NCI-H1105 treated with DMSO at 0.1 percent for 48 hours (cell line): ENCODE measurements around the gene PARP1.
"Not testable (repeated sequence)": the region's sequence is repeated elsewhere in the genome, so short reads cannot be mapped to it uniquely, and the experiment has no call there.

Source experiments
- DNase-seq: peaks from one replicate; lab custom pipeline; 2025; lab: John Stamatoyannopoulos, UW

PARP1 gene

GRCh38 chr1:226407497-226408284 lies at the start of gene PARP1:
Gene PARP1, minus strand, starts transcription at chr1:226408093. Its CDS starts 164 bp downstream, at chr1:226407929.
- DNase-seq = peak; percentile 63

- DNase-seq = no peak
Measured at GRCh38 chr1:226457307-226457712, 49.4 kb upstream of the PARP1 start.

- DNase-seq = no peak
Measured at GRCh38 chr1:226455843-226456242, 48.0 kb upstream of the PARP1 start.

GRCh38 chr1:226454349-226454748 lies 46.5 kb upstream of the PARP1 start:
- DNase-seq = no peak

GRCh38 chr1:226453015-226453704 lies 45.3 kb upstream of the PARP1 start:
- DNase-seq = no peak

GRCh38 chr1:226450688-226451087 lies 42.8 kb upstream of the PARP1 start:
- no peak for DNase-seq

- DNase-seq = no peak
Measured at GRCh38 chr1:226449823-226450222, 41.9 kb upstream of the PARP1 start.

GRCh38 chr1:226447932-226448665 lies 40.2 kb upstream of the PARP1 start:
- DNase-seq = no peak

- DNase-seq = no peak
Measured at GRCh38 chr1:226446094-226446493, 38.2 kb upstream of the PARP1 start.

- no peak for DNase-seq
Measured at GRCh38 chr1:226444901-226445300, 37.0 kb upstream of the PARP1 start.

- DNase-seq = no peak
Measured at GRCh38 chr1:226443439-226443838, 35.5 kb upstream of the PARP1 start.

GRCh38 chr1:226443033-226443432 lies 35.1 kb upstream of the PARP1 start:
- no peak for DNase-seq

- no peak for DNase-seq
Measured at GRCh38 chr1:226441629-226442028, 33.7 kb upstream of the PARP1 start.

GRCh38 chr1:226440512-226440911 lies 32.6 kb upstream of the PARP1 start:
- no peak for DNase-seq

GRCh38 chr1:226438007-226438406 lies 30.1 kb upstream of the PARP1 start:
- DNase-seq = peak; percentile 7

- DNase-seq = peak; percentile 82
Measured at GRCh38 chr1:226436855-226437491, 29.1 kb upstream of the PARP1 start.

GRCh38 chr1:226436472-226436854 lies 28.6 kb upstream of the PARP1 start:
- DNase-seq = no peak

- no peak for DNase-seq
Measured at GRCh38 chr1:226433341-226433720, 25.4 kb upstream of the PARP1 start.

- no peak for DNase-seq
Measured at GRCh38 chr1:226432586-226433340, 24.9 kb upstream of the PARP1 start.

GRCh38 chr1:226431898-226432297 lies 24.0 kb upstream of the PARP1 start:
- not testable (repeated sequence) for DNase-seq

GRCh38 chr1:226429858-226430715 lies 22.2 kb upstream of the PARP1 start:
- DNase-seq = no peak
